DND-41 (cell line): ENCODE measurements around the gene WDR93.

Experiments used
- ATAC-seq: fragments of 200-7000 bp; cut with Tn5 transposase; 3 replicates; pipeline ENCODE4 v1.9.1; 2021; ENCODE audit warnings: low read depth; ENCODE audit not compliant: insufficient read depth
- DNase-seq: peaks from one replicate; pipeline ENCODE4 v3.0.0-alpha.2; 2020
- H2AFZ ChIP-seq: 2 replicates; pipeline ENCODE4 v1.6.0; 2012; ENCODE audit warnings: low read depth, low read length
- H3K27ac ChIP-seq: 2 replicates; pipeline ENCODE4 v1.5.1; 2012; ENCODE audit warnings: low read length, inconsistent platforms
- H3K27me3 ChIP-seq: fragments of 200-600 bp; sonication (generic); 2 replicates; pipeline ENCODE4 v1.6.0; 2012; ENCODE audit warnings: low read length, mild to moderate bottlenecking, inconsistent platforms; ENCODE audit not compliant: insufficient read depth, poor library complexity
- H3K36me3 ChIP-seq: 2 replicates; pipeline ENCODE4 v1.5.1; 2012; ENCODE audit warnings: low read length, inconsistent platforms; ENCODE audit not compliant: insufficient read depth
- H3K4me1 ChIP-seq: 2 replicates; pipeline ENCODE4 v1.5.1; 2012; ENCODE audit warnings: mild to moderate bottlenecking, low read length; ENCODE audit not compliant: insufficient read depth
- H3K4me2 ChIP-seq: 2 replicates; pipeline ENCODE4 v1.6.0; 2012; ENCODE audit warnings: mild to moderate bottlenecking, moderate library complexity, low read length, inconsistent platforms; ENCODE audit not compliant: insufficient read depth
- H3K4me3 ChIP-seq, 2 experiments: fragments of 200-600 bp in 1 of 2; shearing (Covaris generic) in 1 of 2; 2 replicates each; pipeline ENCODE4 v1.5.1; 2012 to 2016; ENCODE audit warnings: inconsistent platforms in 2 of 2, low read length in 2 of 2, mild to moderate bottlenecking in 2 of 2, low read depth in 1 of 2, moderate library complexity in 1 of 2
- H3K79me2 ChIP-seq: 2 replicates; pipeline ENCODE4 v1.6.0; 2012; ENCODE audit warnings: low read length, inconsistent platforms; ENCODE audit not compliant: insufficient read depth
- H3K9ac ChIP-seq: 2 replicates; pipeline ENCODE4 v1.6.0; 2012; ENCODE audit warnings: low read depth, mild to moderate bottlenecking, inconsistent platforms, low read length, moderate library complexity
- H3K9me3 ChIP-seq: 2 replicates; pipeline ENCODE4 v1.5.1; 2012; ENCODE audit warnings: low read length, moderate library complexity, mild to moderate bottlenecking, inconsistent platforms; ENCODE audit not compliant: insufficient read depth, severe bottlenecking
- H4K20me1 ChIP-seq: 2 replicates; pipeline ENCODE4 v1.6.0; 2012; ENCODE audit warnings: low read length; ENCODE audit not compliant: insufficient read depth
- EZH2 ChIP-seq: IDR thresholded peaks from 3 replicates; pipeline ENCODE4 v1.6.1; 2012; ENCODE audit warnings: borderline replicate concordance, low read depth, mild to moderate bottlenecking, moderate library complexity, low read length, inconsistent platforms; ENCODE audit not compliant: severe bottlenecking
- TF ChIP-seq, protein P1 (sequence below): IDR thresholded peaks from 2 replicates; pipeline ENCODE4 v1.5.1; 2012; ENCODE audit warnings: borderline replicate concordance, low read length, moderate library complexity, mild to moderate bottlenecking; ENCODE audit not compliant: poor library complexity, severe bottlenecking; ENCODE audit errors: extremely low read depth

WDR93 gene

DNA sequence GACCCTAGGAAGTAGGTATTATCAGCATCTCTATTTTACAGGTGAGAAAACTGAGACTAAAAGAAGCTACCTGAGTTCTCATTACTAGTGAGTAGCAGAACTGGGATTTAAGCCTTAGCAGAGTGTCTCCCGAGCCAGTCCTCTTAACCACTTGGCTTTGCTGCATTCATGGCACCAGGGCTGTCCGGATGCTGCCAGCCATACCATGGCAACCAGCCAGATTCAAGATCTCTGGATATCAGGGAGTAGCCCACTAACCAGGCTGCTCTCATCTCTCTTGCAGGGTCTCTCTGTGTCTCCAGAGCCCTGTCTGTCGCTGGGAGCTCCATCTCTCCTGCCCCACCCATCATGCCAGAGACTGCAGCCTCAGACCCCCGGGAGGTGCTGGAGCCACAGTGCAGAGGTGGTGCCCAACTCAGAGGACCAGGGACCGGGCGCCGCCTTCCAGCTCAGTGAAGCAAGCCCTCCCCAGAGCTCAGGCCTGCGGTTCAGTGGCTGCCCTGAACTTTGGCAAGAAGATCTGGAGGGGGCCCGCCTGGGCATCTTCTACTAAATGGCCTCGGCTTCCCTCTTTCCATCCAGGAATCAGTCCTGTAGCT, 87.3 kb downstream of the WDR93 start:
- Histone ChIP-seq H3K9me3 (no peaks in the 10 kb centered on the region), H3K79me2 (no peaks in the 10 kb centered on the region), H3K27ac (no peak overlapping the region), H2AFZ (no peak overlapping the region), H3K9ac (no peak overlapping the region), H3K4me1 (no peaks in the 10 kb centered on the region), H3K4me2 (no peak overlapping the region), H3K4me3 (no peak overlapping the region), H3K36me3 (no peaks in the 10 kb centered on the region), H4K20me1 (no peaks in the 10 kb centered on the region), H3K27me3 (no peaks in the 10 kb centered on the region)
- no peak for DNase-seq
- no peak for ATAC-seq
- no peak for TF ChIP-seq EZH2
- TF ChIP-seq, protein P1, sequence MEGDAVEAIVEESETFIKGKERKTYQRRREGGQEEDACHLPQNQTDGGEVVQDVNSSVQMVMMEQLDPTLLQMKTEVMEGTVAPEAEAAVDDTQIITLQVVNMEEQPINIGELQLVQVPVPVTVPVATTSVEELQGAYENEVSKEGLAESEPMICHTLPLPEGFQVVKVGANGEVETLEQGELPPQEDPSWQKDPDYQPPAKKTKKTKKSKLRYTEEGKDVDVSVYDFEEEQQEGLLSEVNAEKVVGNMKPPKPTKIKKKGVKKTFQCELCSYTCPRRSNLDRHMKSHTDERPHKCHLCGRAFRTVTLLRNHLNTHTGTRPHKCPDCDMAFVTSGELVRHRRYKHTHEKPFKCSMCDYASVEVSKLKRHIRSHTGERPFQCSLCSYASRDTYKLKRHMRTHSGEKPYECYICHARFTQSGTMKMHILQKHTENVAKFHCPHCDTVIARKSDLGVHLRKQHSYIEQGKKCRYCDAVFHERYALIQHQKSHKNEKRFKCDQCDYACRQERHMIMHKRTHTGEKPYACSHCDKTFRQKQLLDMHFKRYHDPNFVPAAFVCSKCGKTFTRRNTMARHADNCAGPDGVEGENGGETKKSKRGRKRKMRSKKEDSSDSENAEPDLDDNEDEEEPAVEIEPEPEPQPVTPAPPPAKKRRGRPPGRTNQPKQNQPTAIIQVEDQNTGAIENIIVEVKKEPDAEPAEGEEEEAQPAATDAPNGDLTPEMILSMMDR, result no peak

DNA sequence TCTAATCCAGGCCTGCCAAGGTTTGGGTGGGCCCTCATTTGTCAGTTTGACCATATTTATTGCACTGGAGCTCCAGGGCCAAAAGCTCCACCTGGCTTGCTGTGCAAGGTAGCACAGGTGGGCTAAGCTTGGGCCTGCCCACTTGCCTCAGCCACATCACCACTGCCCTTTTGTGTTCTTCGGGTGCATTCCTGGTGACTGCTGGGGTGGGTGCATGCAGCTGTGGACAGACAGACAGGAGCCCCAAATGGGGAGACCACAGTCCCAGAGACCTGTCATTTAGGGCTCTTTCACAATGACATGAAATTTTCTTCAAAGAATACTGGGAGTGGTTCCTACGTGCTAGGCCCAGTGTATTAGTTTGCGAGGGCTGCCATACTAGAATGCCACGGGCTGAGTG, 88.2 kb downstream of the WDR93 start:
- Histone ChIP-seq H2AFZ (no peak overlapping the region), H3K4me3 (no peak overlapping the region), H3K4me1 (no peaks in the 10 kb centered on the region), H3K36me3 (no peaks in the 10 kb centered on the region), H3K79me2 (no peaks in the 10 kb centered on the region), H3K27me3 (no peaks in the 10 kb centered on the region), H3K4me2 (no peak overlapping the region), H3K9me3 (no peaks in the 10 kb centered on the region), H3K9ac (no peak overlapping the region), H3K27ac (no peak overlapping the region), H4K20me1 (no peaks in the 10 kb centered on the region)
- no peak for DNase-seq
- TF ChIP-seq EZH2, result no peak
- TF ChIP-seq, protein P1, result no peak
- ATAC-seq, result no peak

DNA sequence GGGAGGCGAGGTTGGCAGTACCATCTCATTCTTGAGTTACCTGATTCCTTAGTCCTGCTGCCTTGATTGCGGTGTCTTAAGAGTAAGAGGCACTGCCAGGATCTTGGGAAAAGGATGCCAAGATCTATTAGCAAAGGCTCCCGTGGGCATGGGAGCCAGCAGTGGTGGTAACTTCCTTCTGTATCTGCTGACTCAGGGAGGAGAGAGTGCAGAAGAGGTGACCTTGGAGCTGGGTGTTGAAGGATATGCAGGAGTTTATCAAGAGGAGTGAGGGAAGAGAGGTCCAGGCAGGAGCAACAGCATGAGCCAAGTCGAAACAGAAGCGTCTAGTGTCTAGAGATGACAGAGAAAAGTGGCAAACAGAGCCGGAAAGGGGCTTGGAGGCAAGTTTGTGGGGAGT, 90.0 kb downstream of the WDR93 start:
- DNase-seq (no peak), ATAC-seq (no peak)
- no peak overlapping the region for H3K4me2 ChIP-seq
- no peaks in the 10 kb centered on the region for H4K20me1 ChIP-seq
- no peaks in the 10 kb centered on the region for H3K9me3 ChIP-seq
- H3K4me1 ChIP-seq, result no peaks in the 10 kb centered on the region
- no peaks in the 10 kb centered on the region for H3K79me2 ChIP-seq
- H3K27me3 ChIP-seq, result no peaks in the 10 kb centered on the region
- no peaks in the 10 kb centered on the region for H3K36me3 ChIP-seq
- no peak overlapping the region for H3K4me3 ChIP-seq
- no peak overlapping the region for H3K27ac ChIP-seq
- no peak overlapping the region for H2AFZ ChIP-seq
- TF ChIP-seq EZH2, result no peak
- TF ChIP-seq, protein P1, result no peak
- no peak overlapping the region for H3K9ac ChIP-seq
